Ovary (tissue), 1 donor: ENCODE data around the gene GTF2F1.

Experiments used
- EP300 ChIP-seq: sonication (generic); formaldehyde crosslinking; IDR thresholded peaks from one replicate; pipeline ENCODE4 v1.6.1; 2017; ENCODE audit warnings: antibody characterized with exemption
- POLR2A ChIP-seq: fragments of 450-650 bp; IDR thresholded peaks from one replicate; pipeline ENCODE4 v1.6.1; 2017; ENCODE audit warnings: antibody characterized with exemption, mild to moderate bottlenecking, moderate library complexity

DNA sequence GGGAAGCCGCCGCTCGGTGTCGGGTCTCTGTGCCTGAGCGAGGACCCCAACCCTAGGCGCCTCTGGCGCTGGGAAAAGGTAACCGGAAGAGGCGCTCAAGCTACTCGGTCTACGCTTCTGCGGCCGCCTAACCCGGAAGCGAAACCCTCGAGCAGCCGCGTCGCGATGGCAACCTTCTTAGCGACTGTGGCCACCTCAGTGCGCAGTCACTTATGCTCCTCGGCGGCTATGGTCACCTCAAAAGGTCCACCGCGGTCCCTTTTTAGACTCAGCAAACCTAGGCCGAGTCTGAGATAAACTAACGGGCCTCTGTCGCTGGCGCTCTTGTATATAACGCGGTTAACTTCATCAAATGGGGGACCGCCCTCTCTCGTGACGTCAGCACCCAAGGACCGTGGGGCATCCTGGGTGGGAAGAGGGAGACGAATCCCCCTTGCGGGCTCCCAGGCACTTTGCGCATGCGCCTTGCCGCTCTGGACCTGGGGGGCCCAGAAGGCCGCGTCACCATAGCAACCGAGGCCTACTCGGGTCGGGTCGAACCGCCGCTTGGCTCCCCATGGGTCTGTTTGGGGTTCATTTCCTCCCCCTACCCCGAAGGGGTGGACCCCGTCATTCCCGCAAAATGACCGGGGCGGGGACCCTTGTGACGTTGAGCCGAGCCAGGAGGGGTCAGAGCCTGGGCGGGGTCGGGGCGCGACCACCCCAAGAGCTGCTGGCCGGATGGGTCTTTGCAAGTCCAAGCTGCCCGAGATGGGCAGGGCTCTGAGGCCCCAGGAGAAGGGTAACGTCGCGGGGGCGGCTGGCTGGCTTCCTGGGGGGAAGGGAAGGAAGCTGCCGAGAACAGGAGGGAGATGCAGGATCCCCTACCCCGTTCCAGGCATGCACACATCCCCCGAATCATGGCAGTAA, at the start of gene GTF2F1:
- TF ChIP-seq EP300 (peak; percentile 42), POLR2A (peak; percentile 57)
